Endothelial cell of umbilical vein (primary cell): ENCODE results near the gene SLC6A9. TPM values are rescaled to one million over a fixed set of nuclear protein-coding genes. Genes with fewer than 3 reads are reported as not detected.

Source experiments
- BruUV-seq: library from RNA; stranded (reverse); fragments of 400-500 nt; replicated peaks from 2 replicates; lab custom pipeline; 2021; lab: Mats Ljungman, UMichigan
- CTCF ChIA-PET: fragments of 300-600, 350-600 bp; sonication (Branson Sonifier 250); formaldehyde crosslinking; loops from one replicate; lab custom pipeline; 2021; ENCODE audit warnings: antibody characterized with exemption, inconsistent platforms; lab: Charles Lee
- POLR2A ChIA-PET: fragments of 300-600, 350-600 bp; sonication (Branson Sonifier 250); formaldehyde crosslinking; loops from one replicate; lab custom pipeline; 2021; ENCODE audit warnings: antibody characterized with exemption, inconsistent platforms; lab: Charles Lee
- DNase-seq: peaks from one replicate; pipeline ENCODE4 v3.0.0-alpha.2; 2011; ENCODE audit warnings: low read depth, low spot score
- FAIRE-seq: peaks from 2 replicates; lab custom pipeline; 2011; peaks lifted over from hg19 to GRCh38; lab: Jason Lieb, UNC
- H2AFZ ChIP-seq: 2 replicates; pipeline ENCODE4 v1.6.0; 2012; ENCODE audit warnings: low read depth, low read length, control low read depth, inconsistent platforms
- H3K27ac ChIP-seq: 2 replicates; pipeline ENCODE4 v1.5.1; 2011; ENCODE audit warnings: low read depth, mild to moderate bottlenecking, control low read depth, low read length, moderate library complexity; ENCODE audit not compliant: insufficient read depth
- H3K27me3 ChIP-seq, 2 experiments: 2 replicates each; pipeline versions ENCODE4 v1.6.0 to v1.6.1; 2011; ENCODE audit warnings: low read length in 2 of 2, mixed read lengths in 1 of 2; ENCODE audit not compliant: control insufficient read depth in 2 of 2, insufficient read depth in 2 of 2
- H3K36me3 ChIP-seq, 2 experiments: 2 replicates in 1 of 2; 3 replicates in 1 of 2; pipeline ENCODE4 v1.5.1; 2011; ENCODE audit warnings: low read length in 2 of 2, mild to moderate bottlenecking in 1 of 2, moderate library complexity in 1 of 2; ENCODE audit not compliant: control insufficient read depth in 2 of 2, insufficient read depth in 2 of 2; ENCODE audit errors: extremely low read depth in 1 of 2
- H3K4me1 ChIP-seq: 3 replicates; pipeline ENCODE4 v1.5.1; 2011; ENCODE audit warnings: mild to moderate bottlenecking, low read length; ENCODE audit not compliant: control insufficient read depth, insufficient read depth; ENCODE audit errors: extremely low read depth
- H3K4me2 ChIP-seq: 2 replicates; pipeline ENCODE4 v1.6.1; 2011; ENCODE audit warnings: low read length, control low read depth, mixed read lengths; ENCODE audit not compliant: insufficient read depth
- H3K4me3 ChIP-seq, 3 experiments: fragments of 200-600 bp in 1 of 3; sonication (generic), shearing (Covaris generic) in 1 of 3; replicated peaks in 1 of 3; 2 replicates each; pipeline ENCODE4 v1.5.1; 2011 to 2016; ENCODE audit warnings: control low read depth in 3 of 3, low read length in 3 of 3, mild to moderate bottlenecking in 2 of 3, inconsistent platforms in 1 of 3, low read depth in 1 of 3, moderate library complexity in 1 of 3; ENCODE audit not compliant: insufficient read depth in 1 of 3
- H3K79me2 ChIP-seq: 2 replicates; pipeline ENCODE4 v1.6.0; 2012; ENCODE audit warnings: low read length, inconsistent platforms; ENCODE audit not compliant: control insufficient read depth, insufficient read depth
- H3K9ac ChIP-seq: replicated peaks from 2 replicates; pipeline ENCODE3; 2011; ENCODE audit warnings: low read length, control low read depth; ENCODE audit not compliant: insufficient read depth; ENCODE audit errors: extremely low read depth
- H3K9me1 ChIP-seq: replicated peaks from 3 replicates; pipeline ENCODE4 v1.6.0; 2011; ENCODE audit warnings: mild to moderate bottlenecking, low read length; ENCODE audit not compliant: control insufficient read depth, insufficient read depth; ENCODE audit errors: extremely low read depth
- H3K9me3 ChIP-seq: replicated peaks from 2 replicates; pipeline ENCODE4 v1.5.1; 2012; ENCODE audit warnings: low read length, inconsistent platforms; ENCODE audit not compliant: control insufficient read depth, insufficient read depth
- H4K20me1 ChIP-seq: replicated peaks from 2 replicates; pipeline ENCODE3; 2011; ENCODE audit warnings: mild to moderate bottlenecking, low read length; ENCODE audit not compliant: control insufficient read depth, insufficient read depth; ENCODE audit errors: extremely low read depth
- EZH2 ChIP-seq: IDR thresholded peaks from 2 replicates; pipeline ENCODE4 v1.6.1; 2012; ENCODE audit warnings: borderline replicate concordance, low read depth, mild to moderate bottlenecking, moderate library complexity, low read length, inconsistent platforms; ENCODE audit not compliant: severe bottlenecking
- FOS ChIP-seq: IDR thresholded peaks from 2 replicates; pipeline ENCODE4 v1.6.1; 2011; ENCODE audit warnings: mild to moderate bottlenecking, low read length, moderate library complexity, borderline replicate concordance; ENCODE audit not compliant: insufficient read depth
- GATA2 ChIP-seq: IDR thresholded peaks from 2 replicates; pipeline ENCODE4 v1.7.0; 2011; ENCODE audit warnings: low read depth, mild to moderate bottlenecking, moderate library complexity, mixed read lengths, low read length; ENCODE audit not compliant: insufficient read length, insufficient read depth
- JUN ChIP-seq: IDR thresholded peaks from 2 replicates; pipeline ENCODE4 v1.6.1; 2011; ENCODE audit warnings: borderline replicate concordance, low read depth; ENCODE audit not compliant: insufficient read length, insufficient read depth
- MYC ChIP-seq: IDR thresholded peaks from one replicate; pipeline ENCODE4 v1.6.1; 2011; ENCODE audit warnings: mild to moderate bottlenecking, low read depth, low read length
- POLR2A ChIP-seq: IDR thresholded peaks from 2 replicates; pipeline ENCODE4 v1.6.1; 2012; ENCODE audit warnings: low read depth, mild to moderate bottlenecking, control low read depth, low read length
- POLR2AphosphoS5 ChIP-seq: IDR thresholded peaks from 2 replicates; pipeline ENCODE4 v1.6.1; 2012; ENCODE audit warnings: low read depth, mild to moderate bottlenecking, control low read depth, low read length, moderate library complexity; ENCODE audit not compliant: insufficient read depth
- dilution Hi-C: fragments of 300-500 bp; cut with MboI; formaldehyde crosslinking; loops from one replicate; pipeline ENCODE4 v1.15.0; 2019; ENCODE audit warnings: low sequenced_read_pairs; ENCODE audit not compliant: extremely low pct_ligation_motif_present
- intact Hi-C: fragments of 100-400 bp; cut with micrococcal nuclease; formaldehyde crosslinking; loops from one replicate; pipeline ENCODE4 v1.10.0; 2022
- polyA plus RNA-seq, 4 experiments: library from polyadenylated mRNA; depleted of rRNA in 3 of 4; stranded (reverse) in 3 of 4; unstranded in 1 of 4; fragments of >200 nt; gene quantifications; 2 replicates each; pipeline versions ENCODE4 v1.2.1 to v1.2.3, GENCODE V29; 2011 to 2012; ENCODE audit warnings: missing spikeins in 1 of 4
- total RNA-seq: library from RNA; stranded (reverse); gene quantifications from 2 replicates; pipeline ENCODE4 v1.2.3, GENCODE V29; 2021
- TF ChIP-seq, protein P1 (sequence below): IDR thresholded peaks from 2 replicates; pipeline ENCODE4 v1.6.1; 2011; ENCODE audit not compliant: insufficient read depth, insufficient read length
- TF ChIP-seq, protein P2 (sequence below), 2 donors: IDR thresholded peaks; 1 replicate in 1 of 2; 2 replicates in 1 of 2; pipeline ENCODE4 v1.5.1; 2011; ENCODE audit warnings: low read length in 2 of 2, mild to moderate bottlenecking in 2 of 2, moderate library complexity in 2 of 2, control low read depth in 1 of 2, inconsistent platforms in 1 of 2, low read depth in 1 of 2; ENCODE audit not compliant: insufficient read depth in 1 of 2; ENCODE audit errors: extremely low read depth in 1 of 2

The SLC6A9 gene
- total and polyA plus RNA-seq, 2 donors (not counting 3 experiments of a cell fraction or from before 2014, with no cell fraction given) = 0.80 to 1.5 TPM

DNA sequence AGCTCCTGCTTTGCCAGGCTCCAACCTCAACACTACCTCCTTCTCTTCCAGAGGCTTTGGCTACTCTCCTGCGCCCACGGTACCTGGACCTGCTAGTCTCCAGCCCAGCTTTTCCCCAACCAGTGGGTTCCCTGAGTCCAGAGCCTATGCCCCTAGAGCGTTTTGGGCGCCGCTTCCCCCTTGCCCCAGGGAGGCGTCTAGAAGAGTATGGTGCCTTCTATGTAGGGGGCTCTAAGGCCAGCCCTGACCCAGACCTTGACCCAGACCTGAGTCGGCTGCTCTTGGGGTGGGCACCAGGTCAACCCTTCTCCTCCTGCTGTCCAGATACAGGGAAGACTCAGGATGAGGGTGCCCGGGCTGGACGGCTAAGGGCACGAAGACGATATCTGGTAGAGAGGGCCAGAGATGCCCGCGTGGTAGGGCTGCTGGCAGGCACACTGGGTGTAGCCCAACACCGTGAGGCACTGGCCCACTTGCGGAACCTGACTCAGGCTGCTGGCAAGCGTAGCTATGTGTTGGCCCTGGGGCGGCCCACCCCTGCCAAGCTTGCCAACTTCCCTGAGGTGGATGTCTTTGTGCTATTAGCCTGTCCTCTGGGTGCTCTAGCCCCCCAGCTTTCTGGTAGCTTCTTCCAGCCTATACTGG, 59.8 kb downstream of the SLC6A9 start:
- Histone ChIP-seq H2AFZ (no peak overlapping the region), H3K4me3 (no peak overlapping the region), H4K20me1 (no peaks in the 10 kb centered on the region), H3K27me3 (no peaks in the 10 kb centered on the region), H3K27ac (no peak overlapping the region), H3K4me2 (no peak overlapping the region), H3K9ac (no peak overlapping the region), H3K9me3 (no peaks in the 10 kb centered on the region), H3K36me3 (peaks cover 0 to 9% of the 10 kb centered on the region in 2 experiments), H3K9me1 (no peaks in the 10 kb centered on the region), H3K79me2 (peaks cover 20% of the 10 kb centered on the region), H3K4me1 (peaks cover 21% of the 10 kb centered on the region)
- no TSS peak for BruUV-seq
- POLR2A ChIA-PET = no interaction called here
- dilution Hi-C loops (no loop called here), intact Hi-C loops (no loop called here)
- CTCF ChIA-PET = interaction anchor here (0.7 to 1.5 kb wide), 2 partner anchors 58 to 77 kb away, joined by 3 to 5 read pairs; no protein-coding TSS in a partner anchor
- no peak for FAIRE-seq
- TF ChIP-seq JUN (no peak), EZH2 (no peak), GATA2 (no peak), POLR2A (no peak), FOS (no peak), POLR2AphosphoS5 (no peak), MYC (no peak)
- TF ChIP-seq, protein P1, sequence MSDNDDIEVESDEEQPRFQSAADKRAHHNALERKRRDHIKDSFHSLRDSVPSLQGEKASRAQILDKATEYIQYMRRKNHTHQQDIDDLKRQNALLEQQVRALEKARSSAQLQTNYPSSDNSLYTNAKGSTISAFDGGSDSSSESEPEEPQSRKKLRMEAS = no peak
- TF ChIP-seq, protein P2, sequence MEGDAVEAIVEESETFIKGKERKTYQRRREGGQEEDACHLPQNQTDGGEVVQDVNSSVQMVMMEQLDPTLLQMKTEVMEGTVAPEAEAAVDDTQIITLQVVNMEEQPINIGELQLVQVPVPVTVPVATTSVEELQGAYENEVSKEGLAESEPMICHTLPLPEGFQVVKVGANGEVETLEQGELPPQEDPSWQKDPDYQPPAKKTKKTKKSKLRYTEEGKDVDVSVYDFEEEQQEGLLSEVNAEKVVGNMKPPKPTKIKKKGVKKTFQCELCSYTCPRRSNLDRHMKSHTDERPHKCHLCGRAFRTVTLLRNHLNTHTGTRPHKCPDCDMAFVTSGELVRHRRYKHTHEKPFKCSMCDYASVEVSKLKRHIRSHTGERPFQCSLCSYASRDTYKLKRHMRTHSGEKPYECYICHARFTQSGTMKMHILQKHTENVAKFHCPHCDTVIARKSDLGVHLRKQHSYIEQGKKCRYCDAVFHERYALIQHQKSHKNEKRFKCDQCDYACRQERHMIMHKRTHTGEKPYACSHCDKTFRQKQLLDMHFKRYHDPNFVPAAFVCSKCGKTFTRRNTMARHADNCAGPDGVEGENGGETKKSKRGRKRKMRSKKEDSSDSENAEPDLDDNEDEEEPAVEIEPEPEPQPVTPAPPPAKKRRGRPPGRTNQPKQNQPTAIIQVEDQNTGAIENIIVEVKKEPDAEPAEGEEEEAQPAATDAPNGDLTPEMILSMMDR (IDR thresholded peaks at IDR 0.05; ENCODE audit: extremely low read depth in 1 of 2, insufficient read depth in 1 of 2, low read depth in 1 of 2, low read length in 2 of 2) = no peak
- DNase-seq = no peak
